HL-60 (cell line): ENCODE data around the gene ERGIC1.

ENCODE experiments used
- CTCF ChIP-seq: IDR thresholded peaks from one replicate; pipeline ENCODE4 v1.5.1; 2011; ENCODE audit warnings: low read length, control low read depth, inconsistent platforms; ENCODE audit not compliant: insufficient read depth
- REST ChIP-seq: IDR thresholded peaks from 2 replicates; pipeline ENCODE4 v1.6.1; 2012; ENCODE audit warnings: low read depth; ENCODE audit not compliant: insufficient replicate concordance

- no peak for TF ChIP-seq CTCF
- no peak for TF ChIP-seq REST
Observed at GRCh38 chr5:172843825-172844576, 9.9 kb downstream of the ERGIC1 start.
